ENCODE results near the gene SLC25A39. TPM values are rescaled to one million over a fixed set of nuclear protein-coding genes. Genes with fewer than 3 reads are reported as not detected.
"Not testable (repeated sequence)": the region's sequence is repeated elsewhere in the genome, so short reads cannot be mapped to it uniquely, and the experiment has no call there.

SLC25A39 gene
- polyA plus RNA-seq, 1 donor: 54.8 TPM

GRCh38 chr17:44354582-44355561 lies 30.2 kb upstream of the SLC25A39 start:
- DNase-seq: peak; percentile 74

GRCh38 chr17:44353672-44354331 lies 29.2 kb upstream of the SLC25A39 start:
- DNase-seq: peak; percentile 55

GRCh38 chr17:44352828-44353671 lies 28.4 kb upstream of the SLC25A39 start:
- DNase-seq: no peak

- no peak for DNase-seq
Measured at GRCh38 chr17:44351961-44352827, 27.6 kb upstream of the SLC25A39 start.

GRCh38 chr17:44351464-44351863 lies 26.8 kb upstream of the SLC25A39 start:
- no peak for DNase-seq

- no peak for DNase-seq
Measured at GRCh38 chr17:44350733-44351226, 26.2 kb upstream of the SLC25A39 start.

GRCh38 chr17:44349553-44350070 lies 25.0 kb upstream of the SLC25A39 start:
- DNase-seq: no peak

GRCh38 chr17:44348988-44349364 lies 24.4 kb upstream of the SLC25A39 start:
- DNase-seq: no peak

- no peak for DNase-seq
Measured at GRCh38 chr17:44348234-44348987, 23.8 kb upstream of the SLC25A39 start.

- not testable (repeated sequence) for DNase-seq
Measured at GRCh38 chr17:44347206-44348055, 22.8 kb upstream of the SLC25A39 start.

GRCh38 chr17:44346064-44346844 lies 21.6 kb upstream of the SLC25A39 start:
- DNase-seq: no peak

- DNase-seq: no peak
Measured at GRCh38 chr17:44345454-44346026, 20.9 kb upstream of the SLC25A39 start.

- DNase-seq: peak; percentile 98
Measured at GRCh38 chr17:44344939-44345453, 20.4 kb upstream of the SLC25A39 start, which contains the start of gene GRN. GRN (plus strand) TSS chr17:44345302; CDS start chr17:44349165, 3,863 bp downstream.

- DNase-seq: no peak
Measured at GRCh38 chr17:44343510-44344209, 19.0 kb upstream of the SLC25A39 start.

GRCh38 chr17:44340553-44340952 lies 15.9 kb upstream of the SLC25A39 start:
- DNase-seq: not testable (repeated sequence)

- no peak for DNase-seq
Measured at GRCh38 chr17:44338702-44339101, 14.1 kb upstream of the SLC25A39 start.

- no peak for DNase-seq
Measured at GRCh38 chr17:44335968-44336367, 11.3 kb upstream of the SLC25A39 start.

All from hindlimb muscle (tissue), 1 donor.